Type B pancreatic cell (in vitro differentiated cells): ENCODE data around the gene ERAS. TPM values are rescaled to one million over a fixed set of nuclear protein-coding genes. Genes with fewer than 3 reads are reported as not detected.

Experiments
- DNase-seq: peaks from one replicate; pipeline ENCODE4 v3.0.0; 2021; ENCODE audit warnings: mixed read lengths; ENCODE audit not compliant: unreplicated experiment; ENCODE audit errors: extremely low spot score
- H3K27ac Mint-ChIP-seq: 2 replicates; pipeline ENCODE4 v1.8.0; 2021; ENCODE audit warnings: mild to moderate bottlenecking, mixed read lengths
- H3K27me3 Mint-ChIP-seq: 2 replicates; pipeline ENCODE4 v1.8.0; 2021; ENCODE audit warnings: mixed read lengths
- H3K36me3 Mint-ChIP-seq: 2 replicates; pipeline ENCODE4 v1.8.0; 2021; ENCODE audit warnings: mixed read lengths
- H3K4me1 Mint-ChIP-seq: one replicate; pipeline ENCODE4 v1.8.0; 2021; ENCODE audit warnings: mixed read lengths; ENCODE audit not compliant: unreplicated experiment
- H3K4me3 Mint-ChIP-seq: 2 replicates; pipeline ENCODE4 v1.8.0; 2021; ENCODE audit warnings: mild to moderate bottlenecking, mixed read lengths
- H3K9me3 Mint-ChIP-seq: 2 replicates; pipeline ENCODE4 v1.8.0; 2021; ENCODE audit warnings: mixed read lengths
- CTCF ChIP-seq: fragments of 200-600 bp; sonication (generic); conservative IDR thresholded peaks from 2 replicates; pipeline ENCODE4 v1.5.0; 2021; ENCODE audit warnings: antibody characterized with exemption, mild to moderate bottlenecking
- total RNA-seq: library from RNA; stranded (reverse); gene quantifications from 2 replicates; pipeline ENCODE4 v1.2.1, GENCODE V29; 2021; ENCODE audit warnings: low replicate concordance

Gene ERAS
- total RNA-seq, 1 donor from 2014 or later, result 0.51 TPM

GRCh38 chrX:48786825-48787504 is 39.3 kb upstream of the ERAS start:
- H3K27me3 Mint-ChIP-seq, result peaks cover 17% of the 10 kb centered on the region
- no peak overlapping the region for H3K4me3 Mint-ChIP-seq
- no peak overlapping the region for H3K27ac Mint-ChIP-seq
- no peaks in the 10 kb centered on the region for H3K4me1 Mint-ChIP-seq
- H3K36me3 Mint-ChIP-seq, result no peaks in the 10 kb centered on the region
- TF ChIP-seq CTCF, result no peak
- H3K9me3 Mint-ChIP-seq, result no peaks in the 10 kb centered on the region
- DNase-seq, result no peak

GRCh38 chrX:48787505-48788443 is 38.5 kb upstream of the ERAS start:
- Mint-ChIP-seq H3K27ac (no peak overlapping the region), H3K4me1 (no peaks in the 10 kb centered on the region), H3K36me3 (no peaks in the 10 kb centered on the region), H3K9me3 (no peaks in the 10 kb centered on the region), H3K27me3 (peaks cover 17% of the 10 kb centered on the region), H3K4me3 (no peak overlapping the region)
- no peak for DNase-seq
- no peak for TF ChIP-seq CTCF

- no peak for TF ChIP-seq CTCF
- no peaks in the 10 kb centered on the region for H3K9me3 Mint-ChIP-seq
- H3K36me3 Mint-ChIP-seq, result no peaks in the 10 kb centered on the region
- H3K27me3 Mint-ChIP-seq, result peaks cover 17% of the 10 kb centered on the region
- H3K4me1 Mint-ChIP-seq, result no peaks in the 10 kb centered on the region
- no peak for DNase-seq
- H3K27ac Mint-ChIP-seq, result no peak overlapping the region
- H3K4me3 Mint-ChIP-seq, result no peak overlapping the region
These were observed 36.7 kb upstream of the ERAS start for GRCh38 chrX:48789366-48790220.

GRCh38 chrX:48790477-48790876 is 35.8 kb upstream of the ERAS start:
- H3K27me3 Mint-ChIP-seq, result peaks cover 15% of the 10 kb centered on the region
- H3K4me3 Mint-ChIP-seq, result no peak overlapping the region
- no peaks in the 10 kb centered on the region for H3K4me1 Mint-ChIP-seq
- no peak for DNase-seq
- TF ChIP-seq CTCF, result no peak
- no peaks in the 10 kb centered on the region for H3K36me3 Mint-ChIP-seq
- no peaks in the 10 kb centered on the region for H3K9me3 Mint-ChIP-seq
- no peak overlapping the region for H3K27ac Mint-ChIP-seq

- Mint-ChIP-seq H3K4me1 (no peaks in the 10 kb centered on the region), H3K4me3 (no peak overlapping the region), H3K27me3 (peaks cover 14% of the 10 kb centered on the region), H3K27ac (no peak overlapping the region), H3K36me3 (no peaks in the 10 kb centered on the region), H3K9me3 (no peaks in the 10 kb centered on the region)
- no peak for TF ChIP-seq CTCF
- DNase-seq, result no peak
These were observed 35.1 kb upstream of the ERAS start for GRCh38 chrX:48791063-48791820.
